Kidney epithelial cell (primary cell): ENCODE results near the gene GAS7. TPM values are rescaled to one million over a fixed set of nuclear protein-coding genes. Genes with fewer than 3 reads are reported as not detected.
"Not testable (repeated sequence)": the region's sequence is repeated elsewhere in the genome, so short reads cannot be mapped to it uniquely, and the experiment has no call there.

Experiments used
- DNase-seq: peaks from one replicate; pipeline ENCODE4 v3.0.0-alpha.2; 2010; ENCODE audit warnings: low read depth
- H3K27me3 ChIP-seq: 2 replicates; pipeline ENCODE4 v1.6.0; 2011; ENCODE audit warnings: low read length; ENCODE audit not compliant: control insufficient read depth, insufficient read depth
- H3K36me3 ChIP-seq: 2 replicates; pipeline ENCODE4 v1.5.1; 2011; ENCODE audit warnings: low read length; ENCODE audit not compliant: control insufficient read depth, insufficient read depth
- H3K4me3 ChIP-seq: 2 replicates; pipeline ENCODE4 v1.5.1; 2011; ENCODE audit warnings: low read depth, mild to moderate bottlenecking, control low read depth, low read length
- total RNA-seq: library from RNA; depleted of rRNA; stranded (reverse); fragments of >200 nt; gene quantifications from 2 replicates; pipeline ENCODE4 v1.2.3, GENCODE V29; 2015
- TF ChIP-seq, protein P1 (sequence below): IDR thresholded peaks from 2 replicates; pipeline ENCODE4 v1.5.1; 2011; ENCODE audit warnings: mild to moderate bottlenecking, moderate library complexity, low read length, control low read depth, inconsistent platforms; ENCODE audit not compliant: insufficient read depth, poor library complexity, severe bottlenecking

The GAS7 gene
- total RNA-seq, 1 donor from 2014 or later, result 3.6 TPM

DNA sequence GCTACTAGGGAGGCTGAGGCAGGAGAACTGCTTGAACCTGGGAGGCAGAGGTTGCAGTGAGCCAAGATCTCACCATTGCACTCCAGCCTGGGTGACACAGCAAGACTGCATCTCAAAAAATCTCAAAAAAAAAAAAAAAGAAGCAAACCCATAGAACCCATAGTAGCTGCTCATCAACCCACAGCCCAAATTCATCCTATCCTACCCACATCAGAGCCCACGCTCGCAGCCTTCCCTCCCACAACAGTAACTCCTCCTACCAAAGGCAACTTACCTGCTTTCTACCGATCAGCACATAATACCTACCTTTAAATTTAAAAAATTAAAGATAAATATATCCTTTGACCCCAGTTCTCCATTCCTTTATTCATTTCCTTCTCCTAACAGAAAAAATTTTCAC lies 94.7 kb downstream of the GAS7 start:
- Histone ChIP-seq H3K4me3 (no peak overlapping the region), H3K27me3 (no peaks in the 10 kb centered on the region), H3K36me3 (no peaks in the 10 kb centered on the region)
- DNase-seq, result no peak
- TF ChIP-seq, protein P1, sequence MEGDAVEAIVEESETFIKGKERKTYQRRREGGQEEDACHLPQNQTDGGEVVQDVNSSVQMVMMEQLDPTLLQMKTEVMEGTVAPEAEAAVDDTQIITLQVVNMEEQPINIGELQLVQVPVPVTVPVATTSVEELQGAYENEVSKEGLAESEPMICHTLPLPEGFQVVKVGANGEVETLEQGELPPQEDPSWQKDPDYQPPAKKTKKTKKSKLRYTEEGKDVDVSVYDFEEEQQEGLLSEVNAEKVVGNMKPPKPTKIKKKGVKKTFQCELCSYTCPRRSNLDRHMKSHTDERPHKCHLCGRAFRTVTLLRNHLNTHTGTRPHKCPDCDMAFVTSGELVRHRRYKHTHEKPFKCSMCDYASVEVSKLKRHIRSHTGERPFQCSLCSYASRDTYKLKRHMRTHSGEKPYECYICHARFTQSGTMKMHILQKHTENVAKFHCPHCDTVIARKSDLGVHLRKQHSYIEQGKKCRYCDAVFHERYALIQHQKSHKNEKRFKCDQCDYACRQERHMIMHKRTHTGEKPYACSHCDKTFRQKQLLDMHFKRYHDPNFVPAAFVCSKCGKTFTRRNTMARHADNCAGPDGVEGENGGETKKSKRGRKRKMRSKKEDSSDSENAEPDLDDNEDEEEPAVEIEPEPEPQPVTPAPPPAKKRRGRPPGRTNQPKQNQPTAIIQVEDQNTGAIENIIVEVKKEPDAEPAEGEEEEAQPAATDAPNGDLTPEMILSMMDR, result no peak

DNA sequence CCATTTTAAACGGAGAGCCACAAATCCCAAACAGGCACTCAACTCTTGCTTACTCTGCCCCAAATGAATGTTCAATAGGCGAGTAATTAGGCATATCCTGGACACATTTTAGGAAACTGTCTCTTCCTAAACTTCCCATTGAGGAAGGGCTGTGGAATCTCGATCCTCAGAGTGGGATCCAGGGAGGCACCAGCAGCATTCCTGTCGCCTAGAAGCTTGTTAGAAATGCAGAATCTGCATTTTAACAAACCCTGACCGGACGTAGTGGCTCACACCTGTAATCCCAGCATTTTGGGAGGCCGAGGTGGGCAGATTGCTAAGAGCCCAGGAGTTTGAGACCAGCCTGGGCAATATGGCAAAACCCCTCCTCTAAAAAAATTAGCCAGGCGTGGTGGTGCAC lies 95.6 kb downstream of the GAS7 start:
- no peak overlapping the region for H3K4me3 ChIP-seq
- H3K36me3 ChIP-seq, result no peaks in the 10 kb centered on the region
- no peak for DNase-seq
- TF ChIP-seq, protein P1, result no peak
- H3K27me3 ChIP-seq, result no peaks in the 10 kb centered on the region

- DNase-seq, result no peak
- no peaks in the 10 kb centered on the region for H3K36me3 ChIP-seq
- TF ChIP-seq, protein P1, result no peak
- H3K27me3 ChIP-seq, result no peaks in the 10 kb centered on the region
- no peak overlapping the region for H3K4me3 ChIP-seq
These were observed 99.3 kb downstream of the GAS7 start for GRCh38 chr17:10099051-10099571.

DNA sequence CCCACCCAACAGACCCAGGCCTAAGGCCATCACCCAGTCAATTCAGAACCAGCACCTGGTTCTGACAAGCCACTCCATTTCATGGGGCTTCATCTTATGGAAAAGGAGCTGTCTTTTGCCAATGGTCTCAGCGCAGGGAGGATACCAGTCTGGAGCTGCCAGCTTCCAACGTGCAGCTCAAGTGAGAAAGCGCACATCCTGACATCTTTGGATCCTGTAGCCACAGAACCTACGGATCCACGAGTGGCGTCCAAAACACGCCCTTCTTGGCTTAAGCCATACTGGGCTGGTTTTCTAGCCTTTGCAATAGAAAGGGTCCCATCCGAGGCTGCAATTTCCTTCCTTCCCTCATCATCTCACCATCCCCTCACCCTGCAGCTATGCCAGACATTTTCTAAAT lies 101.8 kb downstream of the GAS7 start:
- no peaks in the 10 kb centered on the region for H3K27me3 ChIP-seq
- H3K4me3 ChIP-seq, result no peak overlapping the region
- TF ChIP-seq, protein P1, result no peak
- no peaks in the 10 kb centered on the region for H3K36me3 ChIP-seq
- DNase-seq, result no peak

DNA sequence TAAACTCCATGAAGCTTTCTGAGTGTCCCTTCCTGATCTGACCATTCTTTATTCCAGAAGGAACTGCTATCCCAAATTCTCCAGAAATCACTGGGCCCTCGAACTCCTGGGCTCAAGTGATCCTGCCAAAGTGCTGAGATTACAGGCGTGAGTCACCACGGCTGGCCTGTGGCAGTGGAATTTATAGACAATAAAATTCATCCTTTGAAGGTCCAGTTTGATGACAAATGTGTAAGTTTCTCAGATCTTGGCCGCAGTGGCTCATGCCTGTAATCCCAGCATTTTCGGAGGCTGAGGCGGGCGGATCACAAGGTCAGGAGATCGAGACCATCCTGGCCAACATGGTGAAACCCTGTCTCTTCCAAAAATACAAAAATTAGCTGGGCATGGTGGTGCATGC lies 103.1 kb downstream of the GAS7 start:
- DNase-seq, H3K4me3 ChIP-seq, H3K27me3 ChIP-seq, H3K36me3 ChIP-seq: not testable (repeated sequence)

- H3K27me3 ChIP-seq, result no peaks in the 10 kb centered on the region
- DNase-seq, result no peak
- no peaks in the 10 kb centered on the region for H3K36me3 ChIP-seq
- no peak overlapping the region for H3K4me3 ChIP-seq
- TF ChIP-seq, protein P1, result no peak
These were observed 103.6 kb downstream of the GAS7 start for GRCh38 chr17:10094797-10095196.
